ENCODE measurements around the gene SLC9C1. TPM values are rescaled to one million over a fixed set of nuclear protein-coding genes. Genes with fewer than 3 reads are reported as not detected.

Gene SLC9C1
- total RNA-seq, 1 experiment from 2014 or later = 0.50 TPM

- H2BK5ac ChIP-seq (ENCODE audit: insufficient read length, low read length) = no peak overlapping the region
- H3K4ac ChIP-seq (ENCODE audit: low read depth, low read length) = no peak overlapping the region
- no peak overlapping the region for H4K91ac ChIP-seq (ENCODE audit: insufficient read length, low read depth, low read length)
- peak; percentile 32; the same call in 2 of the 3 replicates for TF ChIP-seq CTCF (conservative IDR thresholded peaks at IDR 0.05)
- H2BK15ac ChIP-seq (ENCODE audit: low read depth, low read length) = no peak overlapping the region
- no CpG with 5 or more reads among the region's 1 CpG for WGBS (ENCODE audit: extremely low coverage, insufficient read length, low lambda C conversion rate)
- Mint-ChIP-seq H3K4me3 (no peak overlapping the region), H3K4me1 (peaks cover 25 to 33% of the 10 kb centered on the region in 2 experiments), H3K36me3 (ENCODE audit: insufficient read depth in 1 of 3, low read depth in 3 of 3) (peaks cover 0 to 3% (median 3%) of the 10 kb centered on the region in 3 experiments; a peak in 2 of 7 replicates), H3K27me3 (ENCODE audit: low read depth) (no peaks in the 10 kb centered on the region), H3K27ac (no peak overlapping the region; a peak in 1 of 7 replicates), H3K9me3 (peaks cover 0 to 3% of the 10 kb centered on the region in 2 experiments; a peak in 2 of 5 replicates)
- H2BK120ac ChIP-seq (ENCODE audit: low read depth, low read length, poor library complexity, severe bottlenecking) = no peak overlapping the region
- no peak overlapping the region for H4K5ac ChIP-seq (ENCODE audit: insufficient read length, low read depth, low read length)
- no peaks in the 10 kb centered on the region for H3K9me3 ChIP-seq (ENCODE audit: control insufficient read depth, low read depth, low read length)
- H2BK20ac ChIP-seq (ENCODE audit: low read depth, low read length, poor library complexity, severe bottlenecking) = no peak overlapping the region
- no peak overlapping the region for H3K56ac ChIP-seq (ENCODE audit: insufficient read length, low read depth, low read length)
- H3T11ph ChIP-seq (ENCODE audit: low read length) = no peak overlapping the region
- no peak overlapping the region for H3K4me2 ChIP-seq (ENCODE audit: insufficient read depth, insufficient read length, low read length)
- DNase-seq = no peak
- H2AFZ ChIP-seq (ENCODE audit: low read length) = no peak overlapping the region
- no peak overlapping the region for H3K27ac ChIP-seq (ENCODE audit: insufficient read length, low read depth, low read length)
- no peak overlapping the region for H2AK5ac ChIP-seq (ENCODE audit: insufficient read length, low read length)
- H3K4me1 ChIP-seq (ENCODE audit: insufficient read depth, low read length) = no peaks in the 10 kb centered on the region; the same call in 1 of the 2 replicates
- no peaks in the 10 kb centered on the region for H4K20me1 ChIP-seq (ENCODE audit: control insufficient read depth, insufficient read depth, insufficient read length)
- H3K18ac ChIP-seq (ENCODE audit: insufficient read length, low read depth, low read length) = no peak overlapping the region
- H3K23ac ChIP-seq (ENCODE audit: insufficient read length, low read depth, low read length) = no peak overlapping the region
- no peaks in the 10 kb centered on the region for H3K27me3 ChIP-seq (ENCODE audit: insufficient read depth, low read length)
- no peak overlapping the region for H3K14ac ChIP-seq (ENCODE audit: insufficient read depth, low read length)
- no peak overlapping the region for H2BK12ac ChIP-seq (ENCODE audit: insufficient read length, low read depth, low read length)
- H3K9ac ChIP-seq (ENCODE audit: extremely low read depth, insufficient read length, low read length) = no peak overlapping the region
- no peaks in the 10 kb centered on the region for H3K79me1 ChIP-seq (ENCODE audit: insufficient read depth, low read depth, low read length, poor library complexity, severe bottlenecking)
- no peak overlapping the region for H4K8ac ChIP-seq (replicated peaks; ENCODE audit: insufficient read length, low read depth, low read length)
- no peaks in the 10 kb centered on the region for H3K79me2 ChIP-seq (ENCODE audit: insufficient read depth, low read length)
- H3K23me2 ChIP-seq (ENCODE audit: insufficient read length, low read depth, low read length, poor library complexity, severe bottlenecking) = no peaks in the 10 kb centered on the region
These were observed 155.6 kb downstream of the SLC9C1 start for GRCh38 chr3:112138219-112138969.
